Mucosa of descending colon (tissue), 3 donors: ENCODE data around the gene HIP1. TPM values are rescaled to one million over a fixed set of nuclear protein-coding genes. Genes with fewer than 3 reads are reported as not detected.
A peak's percentile ranks its signal among the peaks of the same experiment; 100 is the strongest.
"Not testable (repeated sequence)": the region's sequence is repeated elsewhere in the genome, so short reads cannot be mapped to it uniquely, and the experiment has no call there.

Source experiments
- ATAC-seq: fragments of 200-7000 bp; cut with Tn5 transposase; one replicate; pipeline ENCODE4 v1.9.1; 2020; ENCODE audit warnings: mild to moderate bottlenecking, moderate library complexity
- DNase-seq, 3 donors: peaks; one replicate each; pipeline ENCODE4 v3.0.0-alpha.2; 2020
- H3K36me3 ChIP-seq: fragments of 200-600 bp; one replicate; pipeline ENCODE4 v1.8.0; 2021; ENCODE audit warnings: low read depth, mild to moderate bottlenecking
- H3K4me1 ChIP-seq: fragments of 200-600 bp; one replicate; pipeline ENCODE4 v1.8.0; 2021; ENCODE audit warnings: low read depth, mild to moderate bottlenecking
- H3K4me3 ChIP-seq: fragments of 200-600 bp; one replicate; pipeline ENCODE4 v1.8.0; 2021; ENCODE audit warnings: mild to moderate bottlenecking
- H3K9me3 ChIP-seq: fragments of 200-600 bp; one replicate; pipeline ENCODE4 v1.8.0; 2021; ENCODE audit warnings: mild to moderate bottlenecking
- CTCF ChIP-seq: fragments of 200-600 bp; IDR thresholded peaks from one replicate; pipeline ENCODE4 v1.8.0; 2022; ENCODE audit warnings: antibody characterized with exemption, mild to moderate bottlenecking
- intact Hi-C, 2 donors: fragments of 100-400 bp; cut with DNase I in 1 of 2; cut with micrococcal nuclease in 1 of 2; formaldehyde crosslinking; loops; one replicate each; pipeline versions ENCODE4 v1.11.0 to v1.11.1; 2022; cut with DNase I, micrococcal nuclease
- total RNA-seq, 3 donors: library from RNA; stranded (reverse); fragmentation: NEBNext Ultra II Directional in 2 of 3; extraction: Animal tissue kit (Norgen Biotek cat#: 25700) in 2 of 3; gene quantifications; one replicate each; pipeline versions ENCODE4 v1.2.1 to v1.2.4, GENCODE V29; 2021 to 2023
- donor health status: DM: no; HTN: no; CAD: no; lungs with moderate emphysema.
- donor health status: DM: no; HTN: no; CAD: no.
- donor health status: DM: no; HTN: yes; CAD: no.

Gene HIP1
- total RNA-seq, 3 donors from 2014 or later: 5.7 to 14.2 (median 6.7) TPM

- H3K9me3 ChIP-seq: no peaks in the 10 kb centered on the region
- intact Hi-C loops: no loop called here
- no peak for TF ChIP-seq CTCF
- H3K4me1 ChIP-seq: no peaks in the 10 kb centered on the region
- DNase-seq (no peak), ATAC-seq (no peak)
- no peaks in the 10 kb centered on the region for H3K36me3 ChIP-seq
- no peak overlapping the region for H3K4me3 ChIP-seq
Observed at GRCh38 chr7:75690121-75690523, 48.6 kb downstream of the HIP1 start.

- ATAC-seq (no peak), DNase-seq (no peak)
- H3K4me3 ChIP-seq: no peak overlapping the region
- no peaks in the 10 kb centered on the region for H3K4me1 ChIP-seq
- H3K9me3 ChIP-seq: no peaks in the 10 kb centered on the region
- no peaks in the 10 kb centered on the region for H3K36me3 ChIP-seq
- TF ChIP-seq CTCF: no peak
- intact Hi-C loops: no loop called here
Observed at GRCh38 chr7:75689246-75690099, 49.3 kb downstream of the HIP1 start.

- Histone ChIP-seq H3K4me1 (no peaks in the 10 kb centered on the region), H3K4me3 (no peak overlapping the region), H3K9me3 (no peaks in the 10 kb centered on the region), H3K36me3 (no peaks in the 10 kb centered on the region)
- DNase-seq: peak in 1 of 3 donors; percentile 53
- peak; percentile 14 for ATAC-seq
- intact Hi-C loops: no loop called here
- TF ChIP-seq CTCF: no peak
Observed at GRCh38 chr7:75688200-75689136, 50.3 kb downstream of the HIP1 start.

DNA sequence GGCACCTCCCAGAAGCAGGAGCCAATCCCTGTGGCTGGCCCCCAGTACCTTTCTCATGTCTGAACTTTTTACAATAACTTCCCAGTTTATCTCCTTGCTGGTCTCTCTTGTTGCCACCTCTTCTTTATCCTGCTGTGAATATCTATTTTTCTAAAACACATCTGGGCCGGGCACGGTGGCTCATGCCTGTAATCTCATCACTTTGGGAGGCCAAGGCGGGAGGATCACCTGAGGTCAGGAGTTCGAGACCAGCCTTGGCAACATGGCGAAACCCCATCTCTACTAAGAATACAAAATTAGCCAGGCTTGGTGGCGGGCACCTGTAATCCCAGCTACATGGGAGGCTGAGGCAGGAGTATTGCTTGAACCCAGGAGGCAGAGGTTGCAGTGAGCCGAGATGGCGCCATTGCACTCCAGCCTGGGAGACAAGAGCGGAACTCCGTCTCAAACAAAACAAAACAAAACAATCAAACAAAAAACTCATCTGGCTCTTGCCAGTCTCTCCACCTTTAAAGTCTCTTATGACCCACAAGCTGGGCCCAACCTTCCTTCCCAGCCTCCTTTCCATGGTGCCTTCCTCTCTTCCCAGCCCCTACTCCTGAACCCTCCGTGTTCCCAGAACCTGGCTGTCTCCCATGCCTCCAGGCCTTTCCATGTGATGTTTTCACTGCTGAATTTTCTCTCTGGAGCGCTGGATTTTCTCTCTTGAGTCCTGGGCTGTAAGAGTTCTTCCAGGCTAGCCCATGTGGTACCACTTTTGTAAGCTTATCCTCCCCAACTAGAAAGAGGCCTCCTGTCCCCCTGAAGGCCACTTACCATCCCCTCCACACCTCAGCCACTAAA, 51.3 kb downstream of the HIP1 start:
- ATAC-seq (no peak), DNase-seq (no peak)
- no peaks in the 10 kb centered on the region for H3K36me3 ChIP-seq
- no peak for TF ChIP-seq CTCF
- no peaks in the 10 kb centered on the region for H3K9me3 ChIP-seq
- intact Hi-C loops: no loop called here
- H3K4me3 ChIP-seq: no peak overlapping the region
- no peaks in the 10 kb centered on the region for H3K4me1 ChIP-seq

GRCh38 chr7:75686551-75686950, 52.2 kb downstream of the HIP1 start:
- H3K4me1 ChIP-seq: no peaks in the 10 kb centered on the region
- no peak for TF ChIP-seq CTCF
- intact Hi-C loops: no loop called here
- DNase-seq: no peak
- H3K4me3 ChIP-seq: no peak overlapping the region
- H3K9me3 ChIP-seq: no peaks in the 10 kb centered on the region
- H3K36me3 ChIP-seq: no peaks in the 10 kb centered on the region
- ATAC-seq: no peak

DNA sequence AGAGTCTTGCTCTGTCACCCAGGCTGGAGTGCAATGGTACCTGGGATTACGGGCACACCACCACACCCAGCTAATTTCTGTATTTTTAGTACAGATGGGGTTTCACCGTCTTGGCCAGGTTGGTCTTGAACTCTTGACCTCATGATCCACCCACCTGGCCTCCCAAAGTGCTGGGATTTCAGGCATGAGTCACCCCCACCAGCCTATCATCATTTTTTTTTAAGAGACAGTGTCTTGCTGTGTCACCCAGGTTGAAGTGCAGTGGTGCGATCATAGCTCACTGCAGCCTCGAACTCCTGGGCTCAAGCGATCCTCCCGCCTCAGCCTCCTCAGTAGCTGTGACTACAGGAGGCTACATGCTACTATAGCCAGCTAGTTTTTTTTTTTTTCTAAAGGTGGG, 56.7 kb downstream of the HIP1 start:
- intact Hi-C loops, H3K36me3 ChIP-seq, DNase-seq, ATAC-seq, H3K9me3 ChIP-seq, H3K4me3 ChIP-seq, H3K4me1 ChIP-seq: not testable (repeated sequence)
